ENCODE results near the gene HOMER1. TPM values are rescaled to one million over a fixed set of nuclear protein-coding genes. Genes with fewer than 3 reads are reported as not detected.

The HOMER1 gene
- total RNA-seq, 4 donors from 2014 or later: 11.2 to 19.5 (median 19.3) TPM

DNA sequence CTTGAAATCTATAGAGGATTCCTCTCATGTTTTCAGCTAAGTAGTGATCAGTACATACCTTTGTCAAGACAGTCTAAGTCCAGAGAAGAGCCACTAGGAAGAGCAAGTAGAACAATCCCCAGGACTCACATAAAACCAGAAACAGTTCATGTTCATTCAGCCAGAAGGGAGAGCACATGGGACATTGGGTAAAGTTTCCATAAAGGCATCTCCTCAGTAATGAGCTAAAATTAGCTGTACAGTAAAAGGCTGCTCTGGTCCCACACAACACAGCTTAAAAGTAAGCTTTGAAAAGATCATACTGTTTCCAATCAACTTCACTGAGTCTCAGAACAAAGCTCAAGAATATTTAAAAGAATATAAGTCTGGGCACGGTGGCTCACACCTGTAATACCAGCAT lies 32.4 kb downstream of the HOMER1 start:
- H3K4me1 ChIP-seq: peaks cover 0 to 9% (median 0%) of the 10 kb centered on the region in 4 donors

GRCh38 chr5:79480991-79481390 lies 32.9 kb downstream of the HOMER1 start:
- Histone ChIP-seq H3K27me3 (no peaks in the 10 kb centered on the region), H3K9me3 (no peaks in the 10 kb centered on the region), H3K36me3 (no peaks in the 10 kb centered on the region), H3K4me3 (no peak overlapping the region), H3K4me1 (peaks cover 0 to 9% (median 0%) of the 10 kb centered on the region in 4 donors), H3K27ac (replicated peaks in 1 of 4) (no peak overlapping the region)
- DNase-seq (ENCODE audit: extremely low spot score): no peak
- WGBS: 71% methylated on average over 3 of the region's 3 CpGs
- intact Hi-C loops (cut with DNase I): no loop called here
- TF ChIP-seq, protein P1, sequence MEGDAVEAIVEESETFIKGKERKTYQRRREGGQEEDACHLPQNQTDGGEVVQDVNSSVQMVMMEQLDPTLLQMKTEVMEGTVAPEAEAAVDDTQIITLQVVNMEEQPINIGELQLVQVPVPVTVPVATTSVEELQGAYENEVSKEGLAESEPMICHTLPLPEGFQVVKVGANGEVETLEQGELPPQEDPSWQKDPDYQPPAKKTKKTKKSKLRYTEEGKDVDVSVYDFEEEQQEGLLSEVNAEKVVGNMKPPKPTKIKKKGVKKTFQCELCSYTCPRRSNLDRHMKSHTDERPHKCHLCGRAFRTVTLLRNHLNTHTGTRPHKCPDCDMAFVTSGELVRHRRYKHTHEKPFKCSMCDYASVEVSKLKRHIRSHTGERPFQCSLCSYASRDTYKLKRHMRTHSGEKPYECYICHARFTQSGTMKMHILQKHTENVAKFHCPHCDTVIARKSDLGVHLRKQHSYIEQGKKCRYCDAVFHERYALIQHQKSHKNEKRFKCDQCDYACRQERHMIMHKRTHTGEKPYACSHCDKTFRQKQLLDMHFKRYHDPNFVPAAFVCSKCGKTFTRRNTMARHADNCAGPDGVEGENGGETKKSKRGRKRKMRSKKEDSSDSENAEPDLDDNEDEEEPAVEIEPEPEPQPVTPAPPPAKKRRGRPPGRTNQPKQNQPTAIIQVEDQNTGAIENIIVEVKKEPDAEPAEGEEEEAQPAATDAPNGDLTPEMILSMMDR (IDR thresholded peaks at IDR 0.05): no peak
- TF ChIP-seq POLR2A (IDR thresholded peaks at IDR 0.05; ENCODE audit: low read depth) (no peak), POLR2AphosphoS5 (IDR thresholded peaks at IDR 0.05) (no peak), EP300 (IDR thresholded peaks at IDR 0.05) (no peak)

More for the DNA sequence above, 32.4 kb downstream of the HOMER1 start:
- H3K4me3 ChIP-seq: no peak overlapping the region
- no peak for DNase-seq (ENCODE audit: extremely low spot score)
- TF ChIP-seq POLR2AphosphoS5 (IDR thresholded peaks at IDR 0.05) (no peak), EP300 (IDR thresholded peaks at IDR 0.05) (no peak), POLR2A (IDR thresholded peaks at IDR 0.05; ENCODE audit: low read depth) (no peak)
- TF ChIP-seq, protein P1 (IDR thresholded peaks at IDR 0.05): no peak
- intact Hi-C loops (cut with DNase I): no loop called here
- no peaks in the 10 kb centered on the region for H3K27me3 ChIP-seq
- H3K27ac ChIP-seq (replicated peaks in 1 of 4): no peak overlapping the region
- no peaks in the 10 kb centered on the region for H3K9me3 ChIP-seq
- no peaks in the 10 kb centered on the region for H3K36me3 ChIP-seq
- 100% methylated on average over 1 of the region's 1 CpG for whole genome bisulfite sequencing

GRCh38 chr5:79475152-79475466 lies 38.8 kb downstream of the HOMER1 start:
- no peaks in the 10 kb centered on the region for H3K9me3 ChIP-seq
- TF ChIP-seq POLR2A (IDR thresholded peaks at IDR 0.05; ENCODE audit: low read depth): no peak
- TF ChIP-seq EP300 (IDR thresholded peaks at IDR 0.05): no peak
- TF ChIP-seq, protein P1 (IDR thresholded peaks at IDR 0.05): no peak
- TF ChIP-seq POLR2AphosphoS5 (IDR thresholded peaks at IDR 0.05): no peak
- peaks cover 0 to 5% (median 0%) of the 10 kb centered on the region in 4 donors for H3K4me1 ChIP-seq
- no peak overlapping the region for H3K4me3 ChIP-seq
- H3K27me3 ChIP-seq: no peaks in the 10 kb centered on the region
- H3K36me3 ChIP-seq: no peaks in the 10 kb centered on the region
- intact Hi-C loops (cut with DNase I): no loop called here
- no peak for DNase-seq (ENCODE audit: extremely low spot score)
- WGBS: 91% methylated on average over 4 of the region's 4 CpGs
- H3K27ac ChIP-seq (replicated peaks in 1 of 4): no peak overlapping the region

- peaks cover 0 to 5% (median 0%) of the 10 kb centered on the region in 4 donors for H3K4me1 ChIP-seq
- DNase-seq (ENCODE audit: extremely low spot score): no peak
- H3K9me3 ChIP-seq: no peaks in the 10 kb centered on the region
- no peak overlapping the region for H3K27ac ChIP-seq (replicated peaks in 1 of 4)
- no peaks in the 10 kb centered on the region for H3K36me3 ChIP-seq
- intact Hi-C loops (cut with DNase I): no loop called here
- TF ChIP-seq POLR2A (IDR thresholded peaks at IDR 0.05; ENCODE audit: low read depth): no peak
- no peak overlapping the region for H3K4me3 ChIP-seq
- H3K27me3 ChIP-seq: no peaks in the 10 kb centered on the region
Observed at GRCh38 chr5:79474367-79475151, 39.4 kb downstream of the HOMER1 start.

GRCh38 chr5:79471556-79471955 lies 42.4 kb downstream of the HOMER1 start:
- Histone ChIP-seq H3K27ac (replicated peaks in 1 of 4) (no peak overlapping the region), H3K36me3 (no peaks in the 10 kb centered on the region), H3K9me3 (no peaks in the 10 kb centered on the region), H3K4me1 (peaks cover 0 to 5% (median 0%) of the 10 kb centered on the region in 4 donors), H3K27me3 (no peaks in the 10 kb centered on the region), H3K4me3 (no peak overlapping the region)
- no peak for DNase-seq (ENCODE audit: extremely low spot score)
- 82% methylated on average over 1 of the region's 1 CpG for WGBS
- intact Hi-C loops (cut with DNase I): no loop called here
- TF ChIP-seq POLR2A (IDR thresholded peaks at IDR 0.05; ENCODE audit: low read depth) (no peak), EP300 (IDR thresholded peaks at IDR 0.05) (no peak), POLR2AphosphoS5 (IDR thresholded peaks at IDR 0.05) (no peak)
- TF ChIP-seq, protein P1 (IDR thresholded peaks at IDR 0.05): no peak

All from esophagus muscularis mucosa (tissue), 4 donors.